GM18867 (cell line): Measurements from ENCODE around the gene RMND1.
"Not testable (repeated sequence)": the region's sequence is repeated elsewhere in the genome, so short reads cannot be mapped to it uniquely, and the experiment has no call there.

Experiments used
- ATAC-seq: cut with Tn5 transposase; IDR thresholded peaks from one replicate; pipeline ENCODE4 v1.9.1; 2021; ENCODE audit warnings: mild to moderate bottlenecking, moderate library complexity; ENCODE audit not compliant: unreplicated experiment

The RMND1 gene

DNA sequence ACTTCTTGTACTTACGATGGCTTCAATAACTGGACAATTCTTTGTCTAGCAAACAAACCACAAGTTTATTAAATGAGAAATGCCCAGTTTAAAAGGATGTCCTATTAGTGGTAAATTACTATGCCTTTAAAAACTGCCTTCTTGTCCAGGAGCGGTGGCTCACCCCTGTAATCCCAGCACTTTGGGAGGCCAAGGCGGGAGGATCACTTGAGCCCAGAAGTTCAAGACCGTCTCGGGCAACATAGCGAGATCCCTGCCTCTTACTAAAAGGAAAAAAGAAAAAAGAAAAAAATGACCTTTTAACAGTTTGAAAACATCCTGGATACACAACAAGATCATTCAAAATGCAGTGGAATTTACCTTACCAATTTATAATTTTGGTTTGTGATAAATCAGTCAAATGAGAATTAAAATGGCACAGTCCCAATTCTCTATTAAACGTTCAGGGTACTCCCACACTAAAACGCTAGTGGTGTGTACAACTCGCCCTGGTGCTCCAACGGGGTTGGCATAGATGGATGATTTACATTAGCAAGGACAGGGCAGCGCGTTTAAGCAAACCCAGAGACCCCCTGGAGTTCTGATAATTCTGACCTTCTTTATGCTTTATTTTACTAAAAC is 62.8 kb downstream of the RMND1 start:
- no peak for ATAC-seq

- ATAC-seq, result no peak
Observed at GRCh38 chr6:151388236-151388635, 63.7 kb downstream of the RMND1 start.

GRCh38 chr6:151387175-151387970 is 64.6 kb downstream of the RMND1 start:
- no peak for ATAC-seq

DNA sequence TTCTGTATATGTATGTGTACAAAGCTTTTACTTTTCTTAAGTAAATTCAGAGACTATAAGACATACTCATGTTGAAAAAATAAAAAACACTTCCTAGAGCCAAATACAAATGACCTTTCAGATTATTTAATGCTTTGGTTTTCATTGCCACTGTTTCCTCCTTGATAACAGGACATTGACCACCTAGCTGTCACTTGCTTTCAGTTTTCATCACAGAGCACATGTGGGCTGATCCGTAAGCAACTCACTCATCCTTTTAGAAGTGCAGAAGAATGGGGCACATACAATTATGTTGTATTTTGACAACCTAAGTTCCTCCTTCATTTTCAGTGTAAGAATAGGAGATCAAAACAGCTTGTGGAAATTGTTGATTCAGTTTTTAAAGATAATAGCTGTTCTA is 66.7 kb downstream of the RMND1 start:
- ATAC-seq, result no peak

DNA sequence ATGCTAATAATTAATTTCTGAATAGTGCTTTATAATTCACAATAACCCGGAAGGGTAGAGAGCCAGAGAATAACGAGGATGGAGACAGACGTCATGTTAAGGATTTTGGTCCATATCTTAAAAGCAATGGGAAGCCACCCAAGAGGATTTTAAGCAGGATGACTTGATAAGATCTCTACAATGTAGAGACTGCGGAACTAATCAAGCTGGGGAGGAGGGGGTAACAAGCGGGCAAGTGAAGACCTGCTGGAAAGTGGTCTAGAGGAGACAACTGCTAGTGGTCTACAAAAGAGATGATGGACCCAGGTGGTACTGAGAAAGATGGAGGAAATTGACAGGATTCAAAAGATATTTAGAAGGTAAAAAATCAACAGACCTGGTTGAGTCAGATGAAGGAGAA is 67.8 kb downstream of the RMND1 start:
- ATAC-seq, result no peak

- not testable (repeated sequence) for ATAC-seq
Observed at GRCh38 chr6:151382631-151383030, 69.3 kb downstream of the RMND1 start.

- ATAC-seq, result no peak
Observed at GRCh38 chr6:151381722-151382121, 70.2 kb downstream of the RMND1 start.

DNA sequence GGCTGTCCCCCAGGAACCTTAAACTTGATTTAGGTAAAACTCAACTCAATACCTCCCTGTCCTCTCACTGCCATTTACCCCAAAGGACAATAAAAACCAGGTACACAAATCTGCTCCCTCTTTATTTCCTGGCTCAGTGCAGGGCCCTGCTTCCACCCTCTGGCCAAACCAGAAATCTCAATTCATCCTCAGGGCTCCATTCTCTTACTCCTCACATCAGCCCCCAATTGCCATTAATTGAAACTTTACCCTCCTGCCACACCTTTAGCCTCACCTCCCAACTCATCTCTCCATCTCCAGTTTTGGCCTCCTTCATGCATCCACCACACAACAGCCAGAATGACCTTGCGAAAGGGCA is 71.1 kb downstream of the RMND1 start:
- no peak for ATAC-seq

DNA sequence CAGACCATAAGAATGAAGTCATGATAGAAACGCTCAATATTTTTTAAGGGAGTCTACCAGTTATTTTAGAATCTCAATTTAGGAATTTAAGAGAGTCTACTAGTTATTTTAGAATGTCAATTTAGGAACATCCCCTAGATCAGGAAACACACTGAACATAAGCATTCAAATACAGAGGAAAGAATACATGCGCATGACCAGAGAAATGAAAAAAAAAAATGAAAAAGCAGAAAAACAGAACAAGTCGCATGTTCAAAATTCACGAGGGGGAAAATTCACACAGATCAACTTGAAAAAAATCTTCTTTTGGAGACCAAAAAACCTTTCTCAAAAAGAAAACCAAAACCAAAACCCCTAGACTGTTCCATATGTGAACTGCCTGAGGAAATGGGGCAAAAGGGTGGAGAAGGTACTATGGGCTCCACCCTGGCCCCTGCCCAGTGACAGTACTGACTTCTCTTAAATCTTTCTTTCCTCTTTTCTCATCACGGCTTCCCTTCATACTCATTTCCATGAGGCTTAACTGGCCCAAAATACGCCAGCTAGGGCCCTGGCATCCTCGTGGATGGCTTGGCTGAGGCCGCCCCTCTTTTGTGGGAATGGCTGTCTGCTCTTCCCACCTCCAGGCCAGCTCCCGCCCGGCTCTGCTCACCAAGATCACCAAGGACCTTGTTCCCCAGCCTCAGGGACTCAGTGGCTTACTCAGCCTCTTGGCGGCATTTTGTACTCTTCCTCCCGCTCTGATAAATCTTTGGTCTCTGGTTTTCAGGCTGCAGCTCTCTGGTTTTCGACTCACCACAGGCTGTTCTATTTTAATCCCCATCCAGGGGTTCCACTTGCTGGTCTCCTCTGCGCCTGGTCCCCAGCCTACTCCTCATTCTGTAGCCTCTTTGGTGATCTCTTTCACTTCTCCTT is 71.7 kb downstream of the RMND1 start:
- ATAC-seq, result peak; percentile 67

GRCh38 chr6:151377095-151377494 is 74.8 kb downstream of the RMND1 start:
- ATAC-seq, result no peak

DNA sequence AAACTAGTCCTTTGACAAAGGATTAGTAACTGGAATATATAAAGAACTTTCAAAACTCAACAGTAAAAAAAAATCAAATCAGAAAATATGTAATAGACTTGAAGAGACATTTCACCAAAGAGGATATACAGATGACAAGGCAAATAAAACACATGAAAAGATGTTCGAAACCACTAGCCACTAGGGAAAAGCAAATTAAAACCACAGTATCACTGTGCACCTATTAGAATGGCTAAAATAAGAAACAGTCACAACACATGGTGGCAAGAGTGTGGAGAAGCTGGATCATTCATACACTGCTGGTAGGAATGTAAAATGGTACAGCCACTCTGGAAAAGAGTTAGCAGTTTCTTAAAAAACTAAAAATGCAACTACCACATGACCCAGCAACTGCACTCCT is 75.5 kb downstream of the RMND1 start:
- no peak for ATAC-seq

- ATAC-seq, result no peak
Observed at GRCh38 chr6:151375833-151376232, 76.1 kb downstream of the RMND1 start.

GRCh38 chr6:151374036-151374683 is 77.8 kb downstream of the RMND1 start:
- ATAC-seq, result no peak

- no peak for ATAC-seq
Observed at GRCh38 chr6:151372164-151372563, 79.8 kb downstream of the RMND1 start.

DNA sequence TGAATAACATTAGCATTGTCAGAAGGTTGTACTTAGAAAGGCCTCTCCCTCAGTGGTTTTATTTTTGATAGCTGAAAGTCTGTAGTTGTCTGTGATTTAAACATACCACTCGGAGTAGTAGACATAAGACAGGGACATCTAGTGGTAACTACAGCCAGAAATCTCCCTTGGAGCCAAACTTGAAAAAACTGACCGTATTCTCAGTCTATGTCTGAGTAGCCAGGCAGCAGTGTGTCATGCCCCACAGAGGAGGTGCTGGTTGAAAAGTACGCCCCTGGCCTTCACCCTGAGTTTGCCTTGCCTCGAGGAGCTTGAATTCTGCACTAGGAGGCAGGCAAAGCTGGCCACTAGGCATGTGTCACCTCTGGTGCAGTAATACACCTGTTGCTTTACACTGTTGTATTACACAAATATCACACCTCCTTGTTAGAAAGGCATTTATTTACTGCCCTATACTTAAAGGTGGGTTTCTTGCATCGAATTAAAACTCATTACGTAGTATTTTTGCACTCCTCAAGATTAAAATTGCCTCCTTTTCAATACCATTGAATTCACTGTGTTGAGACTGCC is 81.3 kb downstream of the RMND1 start:
- ATAC-seq, result no peak

DNA sequence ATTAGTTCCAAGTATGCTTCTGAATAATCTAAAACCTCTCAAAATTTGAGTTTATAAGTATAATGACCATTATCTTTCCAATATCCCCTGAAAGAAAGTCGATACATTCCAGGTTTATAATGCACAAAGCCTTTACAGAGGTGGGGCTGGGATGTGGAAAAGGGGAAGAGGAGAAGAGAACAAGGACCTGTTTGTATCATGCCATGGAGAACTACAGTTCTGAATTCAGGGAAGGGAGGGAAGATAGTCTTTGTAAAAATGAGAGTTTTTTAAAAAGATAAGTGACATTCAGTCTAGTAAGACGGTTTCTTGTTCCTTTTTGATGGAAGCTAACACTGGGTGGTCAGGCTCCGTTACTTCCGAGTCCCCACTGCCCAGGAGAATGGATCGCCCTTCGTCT is 86.7 kb downstream of the RMND1 start:
- no peak for ATAC-seq

DNA sequence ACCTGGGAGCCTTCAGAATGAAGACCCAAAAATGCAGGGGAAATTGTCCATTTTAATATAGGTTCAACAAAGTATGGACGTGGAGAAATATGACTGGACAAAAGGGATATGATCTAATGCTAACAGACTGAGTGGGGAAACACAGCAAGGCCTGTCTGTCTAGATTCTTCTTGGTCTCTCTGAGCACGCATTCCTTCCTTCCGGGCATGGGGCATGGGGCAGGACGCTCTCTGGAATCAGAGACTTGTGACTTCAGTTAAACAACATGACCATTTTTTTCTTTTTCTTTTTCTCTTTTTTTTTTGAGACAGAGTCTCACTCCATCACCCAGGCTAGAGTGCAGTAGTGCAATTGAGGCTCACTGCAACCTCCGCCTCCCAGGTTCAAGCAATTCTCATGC is 92.4 kb downstream of the RMND1 start:
- no peak for ATAC-seq

DNA sequence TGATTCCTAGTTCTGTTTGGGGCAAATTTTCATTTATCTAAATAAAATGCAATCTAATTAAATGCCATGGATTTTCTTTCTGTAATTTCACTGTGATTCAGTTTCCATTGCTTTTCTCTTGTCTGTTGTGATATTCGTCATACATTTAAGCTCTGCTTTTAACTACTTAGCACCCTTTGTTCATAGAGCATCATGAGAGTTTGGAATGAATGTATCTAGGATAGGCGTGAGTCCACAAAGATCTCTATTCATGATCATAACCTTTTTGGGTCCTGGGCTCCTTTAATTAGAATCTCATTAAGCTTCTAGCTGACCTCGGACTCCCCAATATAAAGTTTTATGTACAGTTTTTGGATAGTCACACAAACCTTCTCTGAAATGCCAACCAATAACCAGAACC is 93.5 kb downstream of the RMND1 start:
- ATAC-seq, result no peak

DNA sequence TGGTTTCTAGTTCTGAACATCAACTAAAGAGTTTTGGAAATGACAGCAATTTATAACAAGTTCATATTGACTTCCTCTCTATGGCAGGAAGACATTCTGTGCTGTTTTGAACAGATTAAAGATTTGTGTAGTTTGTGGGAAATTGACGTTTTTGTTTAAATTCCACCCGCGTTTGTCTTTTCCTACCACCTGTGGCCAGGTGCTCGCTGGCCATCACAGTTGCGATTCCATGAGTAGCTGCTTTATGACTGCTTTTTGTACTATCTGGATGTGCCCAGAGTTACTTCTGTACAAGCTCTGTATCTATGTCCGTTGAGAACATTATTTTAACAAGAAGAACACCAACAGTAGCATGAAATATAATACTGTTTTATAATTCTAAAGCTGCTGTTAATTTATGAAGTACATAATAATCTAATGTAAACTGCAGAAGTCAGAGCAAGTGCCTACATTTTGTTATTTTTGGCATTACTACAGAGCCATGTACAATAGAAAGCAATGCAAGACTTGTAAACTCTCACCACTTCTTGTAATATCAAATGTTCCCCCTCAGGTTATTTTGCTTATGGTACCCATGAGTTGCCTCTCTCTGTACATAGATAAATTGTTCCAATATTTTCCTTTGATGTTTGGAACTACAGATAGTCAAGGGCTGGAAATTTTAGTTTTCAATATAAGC is 94.0 kb downstream of the RMND1 start:
- ATAC-seq, result no peak

DNA sequence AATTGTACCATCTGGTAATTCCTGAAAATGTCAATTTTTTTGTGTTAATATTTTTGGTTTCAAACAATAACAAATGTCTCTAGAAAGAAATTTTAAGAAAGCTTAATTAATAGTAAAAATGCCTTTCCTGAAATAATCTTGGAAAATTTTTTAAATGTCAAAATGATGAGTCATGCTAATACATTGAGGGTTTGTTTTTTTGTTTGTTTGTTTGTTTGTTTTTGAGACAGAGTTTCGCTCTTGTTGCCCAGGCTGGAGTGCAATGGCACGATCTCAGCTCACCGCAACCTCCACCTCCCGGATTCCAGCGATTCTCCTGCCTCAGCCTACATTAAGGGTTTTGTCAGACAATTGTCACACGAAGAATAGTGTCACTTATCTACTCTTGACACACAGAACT is 94.9 kb downstream of the RMND1 start:
- not testable (repeated sequence) for ATAC-seq
